HTERT RPE-1 (cell line): ENCODE data around the gene TTC7B.

Experiments used
- in situ Hi-C: fragments of 300-500 bp; cut with MboI; formaldehyde crosslinking; loops from 4 replicates; pipeline ENCODE4 v1.14.3; 2020; ENCODE audit warnings: low sequenced_read_pairs

The TTC7B gene

GRCh38 chr14:90519262-90519920 is 296.8 kb downstream of the TTC7B start:
- in situ Hi-C loops = no loop called here

- in situ Hi-C loops = no loop called here
Measured at GRCh38 chr14:90518941-90519256, 297.3 kb downstream of the TTC7B start.

GRCh38 chr14:90518069-90518940 is 297.9 kb downstream of the TTC7B start:
- in situ Hi-C loops = no loop called here

- in situ Hi-C loops = no loop called here
Measured at GRCh38 chr14:90517076-90517841, 299.0 kb downstream of the TTC7B start.

- in situ Hi-C loops = no loop called here
Measured at GRCh38 chr14:90514566-90514965, 301.7 kb downstream of the TTC7B start.

- in situ Hi-C loops = no loop called here
Measured at GRCh38 chr14:90514015-90514398, 302.2 kb downstream of the TTC7B start.

- in situ Hi-C loops = no loop called here
Measured at GRCh38 chr14:90513161-90514014, 302.8 kb downstream of the TTC7B start.

GRCh38 chr14:90512329-90512991 is 303.8 kb downstream of the TTC7B start:
- in situ Hi-C loops = no loop called here

GRCh38 chr14:90511795-90512328 is 304.4 kb downstream of the TTC7B start:
- in situ Hi-C loops = no loop called here

GRCh38 chr14:90511252-90511651 is 305.0 kb downstream of the TTC7B start:
- in situ Hi-C loops = no loop called here

- in situ Hi-C loops = no loop called here
Measured at GRCh38 chr14:90510159-90510558, 306.1 kb downstream of the TTC7B start.

- in situ Hi-C loops = no loop called here
Measured at GRCh38 chr14:90509403-90509802, 306.8 kb downstream of the TTC7B start.

- in situ Hi-C loops = no loop called here
Measured at GRCh38 chr14:90508536-90509254, 307.5 kb downstream of the TTC7B start.

GRCh38 chr14:90508036-90508435 is 308.2 kb downstream of the TTC7B start:
- in situ Hi-C loops = no loop called here

- in situ Hi-C loops = no loop called here
Measured at GRCh38 chr14:90507428-90507827, 308.8 kb downstream of the TTC7B start.

GRCh38 chr14:90506748-90507147 is 309.5 kb downstream of the TTC7B start:
- in situ Hi-C loops = no loop called here

- in situ Hi-C loops = no loop called here
Measured at GRCh38 chr14:90505531-90505930, 310.7 kb downstream of the TTC7B start.

GRCh38 chr14:90504643-90505042 is 311.6 kb downstream of the TTC7B start:
- in situ Hi-C loops = no loop called here

- in situ Hi-C loops = no loop called here
Measured at GRCh38 chr14:90503582-90503981, 312.6 kb downstream of the TTC7B start.
